Measurements from ENCODE around the gene LRRK1. TPM values are rescaled to one million over a fixed set of nuclear protein-coding genes. Genes with fewer than 3 reads are reported as not detected.
A peak's percentile ranks its signal among the peaks of the same experiment; 100 is the strongest.

LRRK1 gene
- total and polyA plus RNA-seq, 2 of the 13 experiments (the other 11 are each of a cell fraction or from before 2014, with no cell fraction given) = 0.13 to 1.2 TPM

DNA sequence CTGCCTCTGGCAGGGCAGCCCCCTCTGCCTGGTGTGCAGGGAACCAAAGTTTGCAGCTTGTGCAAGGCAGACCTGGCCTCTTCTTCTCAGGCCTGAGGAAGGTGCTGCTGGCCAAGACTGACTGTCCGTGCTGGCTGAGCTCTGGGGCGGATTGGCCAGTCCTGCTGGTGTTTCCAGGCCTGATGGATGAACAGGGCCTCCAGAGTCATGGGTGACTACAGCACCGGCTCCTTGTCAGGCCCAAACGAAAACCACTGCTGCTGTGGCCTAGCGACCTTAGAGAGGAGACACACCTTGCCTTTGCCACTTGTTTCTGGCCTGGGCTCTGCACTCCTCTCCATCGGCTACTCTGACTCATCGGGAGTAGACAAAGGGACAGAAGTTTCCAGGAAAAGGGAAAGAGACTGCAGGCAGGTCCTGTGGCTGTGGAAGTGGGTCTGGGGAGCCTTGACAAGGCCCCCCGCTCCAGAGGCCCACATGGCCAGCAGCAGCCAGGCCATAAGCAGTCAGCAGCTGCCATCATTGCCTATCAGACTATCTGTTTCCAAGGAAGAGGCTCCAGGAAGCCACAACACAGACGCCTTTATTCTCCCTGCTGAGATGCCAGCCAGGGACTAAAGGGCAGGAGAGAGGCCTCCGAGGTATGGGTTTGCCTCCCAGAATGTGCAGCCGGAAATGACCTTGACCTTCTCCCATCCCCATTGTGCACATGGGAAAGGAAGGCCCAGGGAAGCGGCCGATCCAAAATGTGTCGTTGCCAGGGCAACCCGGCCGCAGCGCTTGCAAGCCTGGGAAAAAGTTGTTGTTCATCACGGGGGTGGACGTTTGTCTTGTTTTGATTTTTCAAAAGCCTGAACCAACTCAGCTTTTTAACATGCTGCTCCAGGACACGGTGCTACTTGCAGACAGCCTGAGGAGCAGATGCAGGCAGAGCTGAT lies 172.2 kb downstream of the LRRK1 start (continued):
- TF ChIP-seq HMGA1 (CRISPR knock-in tag; conservative IDR thresholded peaks at IDR 0.05) = no peak
- no peak for TF ChIP-seq ZNF451 (CRISPR knock-in tag; IDR thresholded peaks at IDR 0.05)
- peak; percentile 70; the same call in 1 of the 2 replicates for TF ChIP-seq MYPOP (CRISPR knock-in tag; IDR thresholded peaks at IDR 0.05)
- TF ChIP-seq, protein P1, sequence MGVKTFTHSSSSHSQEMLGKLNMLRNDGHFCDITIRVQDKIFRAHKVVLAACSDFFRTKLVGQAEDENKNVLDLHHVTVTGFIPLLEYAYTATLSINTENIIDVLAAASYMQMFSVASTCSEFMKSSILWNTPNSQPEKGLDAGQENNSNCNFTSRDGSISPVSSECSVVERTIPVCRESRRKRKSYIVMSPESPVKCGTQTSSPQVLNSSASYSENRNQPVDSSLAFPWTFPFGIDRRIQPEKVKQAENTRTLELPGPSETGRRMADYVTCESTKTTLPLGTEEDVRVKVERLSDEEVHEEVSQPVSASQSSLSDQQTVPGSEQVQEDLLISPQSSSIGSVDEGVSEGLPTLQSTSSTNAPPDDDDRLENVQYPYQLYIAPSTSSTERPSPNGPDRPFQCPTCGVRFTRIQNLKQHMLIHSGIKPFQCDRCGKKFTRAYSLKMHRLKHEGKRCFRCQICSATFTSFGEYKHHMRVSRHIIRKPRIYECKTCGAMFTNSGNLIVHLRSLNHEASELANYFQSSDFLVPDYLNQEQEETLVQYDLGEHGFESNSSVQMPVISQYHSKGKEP (CRISPR knock-in tag; IDR thresholded peaks at IDR 0.05) = no peak
- no peak for TF ChIP-seq AKAP8 (CRISPR knock-in tag; IDR thresholded peaks at IDR 0.05)
- no peak for TF ChIP-seq ZNF317 (CRISPR knock-in tag; IDR thresholded peaks at IDR 0.05)
- TF ChIP-seq ZNF564 (CRISPR knock-in tag; IDR thresholded peaks at IDR 0.05) = peak; percentile 75
- TF ChIP-seq SIN3A (IDR thresholded peaks at IDR 0.05; ENCODE audit: borderline replicate concordance, low read depth, low read length) = no peak
- TF ChIP-seq ZSCAN21 (CRISPR knock-in tag; IDR thresholded peaks at IDR 0.05; ENCODE audit: borderline replicate concordance) = no peak
- TF ChIP-seq ZBTB21 (CRISPR knock-in tag; IDR thresholded peaks at IDR 0.05) = 0 out of 2 replicates have a peak, but pooled peaks have one; percentile 27
- peak; percentile 77 for TF ChIP-seq IKZF4 (CRISPR knock-in tag; IDR thresholded peaks at IDR 0.05; ENCODE audit: borderline replicate concordance, low read depth, not compliant biosample characterization)
- TF ChIP-seq FOXM1 (CRISPR knock-in tag; IDR thresholded peaks at IDR 0.05) = no peak
- TF ChIP-seq ZNF891 (CRISPR knock-in tag; IDR thresholded peaks at IDR 0.05) = no peak
- TF ChIP-seq ZFP82 (CRISPR knock-in tag; IDR thresholded peaks at IDR 0.05; ENCODE audit: borderline replicate concordance) = 0 out of 2 replicates have a peak, but pooled peaks have one; percentile 71
- TF ChIP-seq, protein P2, sequence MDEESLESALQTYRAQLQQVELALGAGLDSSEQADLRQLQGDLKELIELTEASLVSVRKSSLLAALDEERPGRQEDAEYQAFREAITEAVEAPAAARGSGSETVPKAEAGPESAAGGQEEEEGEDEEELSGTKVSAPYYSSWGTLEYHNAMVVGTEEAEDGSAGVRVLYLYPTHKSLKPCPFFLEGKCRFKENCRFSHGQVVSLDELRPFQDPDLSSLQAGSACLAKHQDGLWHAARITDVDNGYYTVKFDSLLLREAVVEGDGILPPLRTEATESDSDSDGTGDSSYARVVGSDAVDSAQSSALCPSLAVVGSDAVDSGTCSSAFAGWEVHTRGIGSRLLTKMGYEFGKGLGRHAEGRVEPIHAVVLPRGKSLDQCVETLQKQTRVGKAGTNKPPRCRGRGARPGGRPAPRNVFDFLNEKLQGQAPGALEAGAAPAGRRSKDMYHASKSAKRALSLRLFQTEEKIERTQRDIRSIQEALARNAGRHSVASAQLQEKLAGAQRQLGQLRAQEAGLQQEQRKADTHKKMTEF (CRISPR knock-in tag; IDR thresholded peaks at IDR 0.05) = peak; percentile 82; the same call in 1 of the 2 replicates
- no peak for TF ChIP-seq NR0B2 (CRISPR knock-in tag; IDR thresholded peaks at IDR 0.05)
- TF ChIP-seq MEF2D (CRISPR knock-in tag; IDR thresholded peaks at IDR 0.05) = peak; percentile 53; the same call in 1 of the 2 replicates
- no peak for TF ChIP-seq ZNF761 (CRISPR knock-in tag; conservative IDR thresholded peaks at IDR 0.05)
- TF ChIP-seq MXI1 (IDR thresholded peaks at IDR 0.05; ENCODE audit: borderline replicate concordance, low read depth, low read length) = peak; percentile 81; the same call in 1 of the 3 replicates
- TF ChIP-seq RXRA (CRISPR knock-in tag; IDR thresholded peaks at IDR 0.05) = peak; percentile 98
- no peak for TF ChIP-seq ZNF770 (CRISPR knock-in tag; IDR thresholded peaks at IDR 0.05)
